ENCODE data around the gene FHIT.

- TF ChIP-seq, protein P1, sequence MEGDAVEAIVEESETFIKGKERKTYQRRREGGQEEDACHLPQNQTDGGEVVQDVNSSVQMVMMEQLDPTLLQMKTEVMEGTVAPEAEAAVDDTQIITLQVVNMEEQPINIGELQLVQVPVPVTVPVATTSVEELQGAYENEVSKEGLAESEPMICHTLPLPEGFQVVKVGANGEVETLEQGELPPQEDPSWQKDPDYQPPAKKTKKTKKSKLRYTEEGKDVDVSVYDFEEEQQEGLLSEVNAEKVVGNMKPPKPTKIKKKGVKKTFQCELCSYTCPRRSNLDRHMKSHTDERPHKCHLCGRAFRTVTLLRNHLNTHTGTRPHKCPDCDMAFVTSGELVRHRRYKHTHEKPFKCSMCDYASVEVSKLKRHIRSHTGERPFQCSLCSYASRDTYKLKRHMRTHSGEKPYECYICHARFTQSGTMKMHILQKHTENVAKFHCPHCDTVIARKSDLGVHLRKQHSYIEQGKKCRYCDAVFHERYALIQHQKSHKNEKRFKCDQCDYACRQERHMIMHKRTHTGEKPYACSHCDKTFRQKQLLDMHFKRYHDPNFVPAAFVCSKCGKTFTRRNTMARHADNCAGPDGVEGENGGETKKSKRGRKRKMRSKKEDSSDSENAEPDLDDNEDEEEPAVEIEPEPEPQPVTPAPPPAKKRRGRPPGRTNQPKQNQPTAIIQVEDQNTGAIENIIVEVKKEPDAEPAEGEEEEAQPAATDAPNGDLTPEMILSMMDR (IDR thresholded peaks at IDR 0.05; ENCODE audit: insufficient read depth, low read length, poor library complexity, severe bottlenecking): no peak
- TF ChIP-seq EZH2phosphoT487 (conservative IDR thresholded peaks at IDR 0.05; ENCODE audit: low read length): no peak
These were observed 810.4 kb downstream of the FHIT start for GRCh38 chr3:60440869-60441268.
